C4-2B (cell line): ENCODE data around the gene PYGO1.

Source experiments
- CTCF ChIP-seq: fragments of 450-650 bp; conservative IDR thresholded peaks from 2 replicates; pipeline ENCODE4 v1.5.1; 2017; ENCODE audit warnings: mild to moderate bottlenecking
- ZFX ChIP-seq: fragments of 450-650 bp; IDR thresholded peaks from 2 replicates; pipeline ENCODE4 v1.6.1; 2017

GRCh38 chr15:55637086-55637485 is 48.9 kb upstream of the PYGO1 start:
- TF ChIP-seq CTCF (no peak), ZFX (no peak)
